Measurements from ENCODE around the gene WDFY4.
A peak's percentile ranks its signal among the peaks of the same experiment; 100 is the strongest.

Gene WDFY4

DNA sequence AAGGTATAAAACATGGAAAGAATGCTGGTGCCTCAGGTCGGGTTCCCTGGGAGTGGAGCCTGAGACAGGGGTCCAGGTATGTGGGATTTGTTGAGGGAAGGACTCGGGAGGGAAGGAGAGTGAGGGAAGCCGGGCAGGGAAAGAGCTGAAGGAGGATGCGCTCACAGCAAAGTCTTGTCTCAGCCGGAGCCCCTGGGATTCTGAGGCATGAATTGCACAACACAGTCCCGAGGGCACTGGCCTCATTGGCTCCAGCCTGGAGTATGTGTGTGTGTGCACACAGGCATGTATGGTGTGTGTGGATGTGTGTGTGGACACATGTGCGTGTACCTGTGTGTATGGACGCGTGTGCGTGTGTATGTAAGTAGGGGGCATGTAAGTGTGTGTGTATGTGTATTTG is 87.4 kb downstream of the WDFY4 start:
- no peak for DNase-seq

DNA sequence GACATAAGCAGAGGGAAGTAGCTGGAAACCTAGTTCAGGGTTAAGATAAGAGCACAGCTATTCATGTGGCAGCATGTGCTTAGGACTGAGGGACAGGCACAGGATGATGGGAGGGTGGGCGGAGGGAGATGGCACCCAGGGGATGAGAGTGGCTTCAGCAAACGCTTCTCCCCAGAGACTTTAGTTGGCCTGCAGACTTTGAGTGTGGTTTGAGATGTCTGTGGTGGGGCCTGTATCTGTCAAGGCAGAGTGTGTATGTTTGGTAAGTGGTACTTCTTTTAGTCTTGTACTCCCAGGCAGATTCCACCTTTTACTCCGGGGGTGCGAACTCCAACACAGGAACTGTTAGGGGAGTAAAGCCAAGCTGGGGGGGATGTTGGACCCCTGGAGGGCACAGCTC is 88.9 kb downstream of the WDFY4 start:
- DNase-seq: no peak

DNA sequence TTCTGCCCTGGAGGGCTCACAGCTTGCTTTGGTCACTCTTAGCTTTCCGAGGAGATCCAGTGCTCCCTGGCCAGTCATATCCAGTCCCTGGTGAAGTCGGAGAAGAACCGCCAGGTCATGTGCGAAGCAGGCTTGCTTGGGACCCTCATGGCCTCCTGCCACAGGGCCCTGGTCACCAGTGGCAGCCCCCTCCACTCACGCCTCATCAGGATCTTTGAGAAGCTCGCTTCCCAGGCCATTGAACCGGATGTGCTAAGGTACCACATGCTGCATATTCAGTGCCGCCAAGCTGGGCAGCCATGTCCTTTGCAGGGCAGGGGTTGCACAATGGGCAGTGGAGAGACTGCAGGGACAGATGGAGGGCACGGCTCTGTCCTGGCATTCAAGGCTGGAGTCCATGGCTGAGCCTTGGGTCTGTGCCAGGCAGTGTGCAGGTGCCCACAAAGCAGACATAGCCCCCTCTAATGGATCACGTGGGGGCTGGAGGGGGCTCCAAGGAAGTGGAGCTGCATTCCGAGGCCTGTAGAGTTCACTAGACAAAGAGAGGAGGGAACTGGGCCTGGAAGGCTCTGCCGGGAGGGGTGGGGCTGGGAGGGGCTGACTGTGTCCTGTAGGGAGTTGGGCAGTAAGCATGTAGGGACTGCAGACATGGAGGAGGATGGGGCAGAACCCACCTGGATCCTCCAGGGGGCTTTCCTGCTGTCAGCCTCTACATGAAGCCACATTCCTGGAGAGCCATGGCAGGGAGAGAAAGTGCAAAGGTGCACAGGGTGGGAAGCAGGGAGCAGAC is 89.9 kb downstream of the WDFY4 start:
- DNase-seq: no peak

DNA sequence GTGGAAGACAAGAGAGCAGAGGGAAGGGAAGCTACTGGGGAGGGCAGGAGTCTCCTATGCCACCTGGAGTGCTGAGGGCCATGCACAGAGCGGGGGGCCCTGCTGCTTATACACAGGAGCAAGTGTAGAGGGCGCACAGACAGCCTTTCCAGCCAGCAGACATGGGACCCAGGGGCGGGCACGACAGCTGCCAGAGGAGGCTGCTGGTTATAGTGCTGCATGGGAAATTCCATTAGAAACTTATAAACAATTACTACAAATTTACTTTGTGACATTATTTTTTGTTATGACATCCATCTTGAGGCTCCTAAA is 90.5 kb downstream of the WDFY4 start:
- no peak for DNase-seq

DNA sequence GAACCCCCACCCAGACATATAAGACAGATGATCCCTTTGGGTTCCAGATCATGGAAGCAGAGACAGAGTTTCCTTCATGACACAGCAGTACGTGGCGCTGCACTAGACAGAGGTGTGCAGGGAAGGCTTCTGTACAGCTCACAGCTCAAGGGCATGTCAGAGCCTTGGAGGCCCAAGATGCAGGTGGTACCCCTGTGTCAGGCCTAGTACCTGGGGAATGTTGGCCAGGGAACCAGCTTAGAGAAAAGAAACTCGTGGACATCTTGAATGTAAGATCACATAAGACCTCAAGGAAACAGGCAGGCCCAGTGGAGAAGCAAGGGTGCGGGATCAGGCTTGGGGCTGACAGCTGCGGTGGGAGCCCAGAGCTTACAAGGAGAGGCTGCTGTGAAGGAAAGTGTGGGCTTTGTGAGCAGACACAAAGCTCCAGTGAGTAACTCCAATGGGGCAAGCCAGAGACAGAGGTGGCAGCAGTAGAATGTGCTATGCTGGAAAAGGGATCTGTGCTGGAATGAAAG is 91.4 kb downstream of the WDFY4 start:
- no peak for DNase-seq

DNA sequence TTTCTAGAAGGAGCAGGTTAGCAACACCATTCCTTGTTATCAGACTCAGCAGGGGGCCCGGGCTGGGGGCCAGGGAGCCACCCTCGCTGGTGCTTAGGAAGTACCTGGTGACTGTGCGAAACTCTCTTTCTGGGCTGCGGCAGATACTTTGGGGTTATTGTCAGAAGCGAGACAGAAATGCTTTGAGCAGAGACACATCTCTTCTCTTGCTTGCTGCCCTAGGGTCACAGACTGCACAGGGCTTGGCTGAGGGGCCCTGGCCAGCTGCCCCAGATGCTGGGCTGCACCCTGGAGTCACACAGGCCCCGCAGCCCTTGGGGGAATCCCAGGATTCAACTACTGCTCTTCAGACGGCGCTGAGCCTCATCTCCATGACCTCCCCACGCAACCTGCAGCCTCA is 91.9 kb downstream of the WDFY4 start:
- DNase-seq: no peak

DNA sequence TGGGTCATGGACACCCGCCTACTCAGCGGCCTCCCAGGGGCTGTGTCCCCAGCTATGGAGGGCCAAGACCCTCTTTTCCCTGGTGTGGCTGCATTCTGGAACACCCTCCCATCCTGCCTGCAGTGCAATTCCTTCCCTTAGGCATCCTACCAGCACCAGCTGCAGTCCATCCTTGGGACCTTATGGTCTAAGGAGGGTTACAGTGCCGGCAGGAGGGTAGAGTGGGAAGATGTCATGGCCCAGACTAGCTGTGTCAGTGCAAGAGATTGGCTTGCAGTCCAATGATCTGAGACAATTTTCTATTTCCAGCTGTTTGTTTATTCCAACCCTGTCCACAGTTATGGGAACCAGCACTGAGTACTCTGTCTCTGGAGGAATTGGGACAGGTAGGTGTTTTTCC is 92.4 kb downstream of the WDFY4 start:
- no peak for DNase-seq

DNA sequence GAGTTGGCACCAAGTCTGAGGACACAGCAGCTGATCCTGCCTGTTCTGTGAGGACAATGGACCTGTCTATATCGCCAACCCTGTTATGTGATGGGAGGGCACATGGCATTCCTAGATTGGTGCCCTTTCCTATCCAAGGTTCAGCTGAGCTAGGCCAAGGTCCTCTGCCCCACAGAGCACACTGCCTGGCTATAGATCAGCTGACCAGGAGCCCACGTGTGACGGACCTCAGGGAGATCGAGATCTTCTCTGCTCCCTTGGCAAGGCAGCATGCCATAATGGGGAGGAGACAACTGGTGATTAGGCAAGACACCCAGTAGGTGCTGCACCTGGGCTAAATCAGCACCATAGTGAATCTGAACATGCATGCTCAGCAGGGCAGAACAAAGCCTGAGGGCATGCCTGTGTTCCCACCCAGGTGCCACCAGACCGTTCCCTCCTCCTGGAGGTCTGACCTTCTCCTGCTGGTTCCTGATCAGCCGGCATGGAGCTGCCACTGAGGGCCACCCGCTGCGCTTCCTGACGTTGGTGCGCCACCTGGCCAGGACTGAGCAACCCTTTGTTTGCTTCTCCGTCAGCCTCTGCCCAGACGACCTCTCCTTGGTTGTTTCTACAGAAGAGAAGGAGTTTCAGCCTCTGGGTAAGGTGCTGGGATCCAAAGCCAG is 93.7 kb downstream of the WDFY4 start:
- DNase-seq: no peak

DNA sequence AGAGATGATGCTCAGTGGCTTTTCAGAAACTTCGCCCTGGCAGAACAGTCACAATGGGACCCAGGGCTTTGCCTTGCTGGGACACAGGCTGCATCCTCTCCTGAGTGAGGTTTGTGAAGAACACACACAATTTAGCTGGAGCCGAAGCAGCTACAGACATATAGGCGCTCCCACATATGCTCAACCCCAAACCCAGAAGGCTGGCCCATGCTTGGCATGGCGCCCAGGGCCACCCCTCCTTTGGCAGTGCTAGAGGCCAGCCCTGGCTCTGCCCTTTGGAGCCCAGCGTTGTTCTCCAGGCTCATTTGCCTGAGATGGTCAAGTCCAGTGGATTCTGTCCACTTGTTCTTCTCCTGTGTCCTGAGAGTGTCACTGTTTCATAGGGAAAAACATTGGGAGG is 94.4 kb downstream of the WDFY4 start:
- DNase-seq: no peak

DNA sequence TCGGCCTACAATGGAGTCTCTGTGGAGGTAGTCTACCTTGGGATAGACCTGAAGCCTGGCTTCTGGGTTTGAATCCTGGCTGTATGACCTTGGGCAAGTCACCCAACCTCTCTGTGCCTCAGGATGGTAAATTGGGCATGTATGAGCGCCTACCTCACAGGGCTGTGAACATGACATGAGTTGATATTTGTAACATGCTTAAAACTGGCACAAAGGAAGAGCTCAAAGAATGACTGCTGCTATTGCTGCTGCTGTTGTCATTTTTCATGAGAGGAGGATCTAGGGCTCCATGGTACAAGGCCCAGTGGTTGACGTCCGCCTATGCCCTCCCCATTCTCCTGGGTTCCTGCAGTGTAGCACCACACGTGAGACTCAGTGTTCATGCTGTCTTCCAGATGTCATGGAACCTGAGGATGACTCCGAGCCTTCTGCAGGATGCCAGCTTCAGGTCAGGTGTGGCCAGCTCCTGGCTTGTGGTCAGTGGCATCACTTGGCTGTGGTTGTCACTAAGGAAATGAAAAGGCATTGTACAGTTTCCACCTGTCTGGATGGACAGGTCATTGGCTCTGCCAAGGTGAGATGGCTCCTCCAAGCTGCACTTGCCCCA is 95.0 kb downstream of the WDFY4 start:
- no peak for DNase-seq

DNA sequence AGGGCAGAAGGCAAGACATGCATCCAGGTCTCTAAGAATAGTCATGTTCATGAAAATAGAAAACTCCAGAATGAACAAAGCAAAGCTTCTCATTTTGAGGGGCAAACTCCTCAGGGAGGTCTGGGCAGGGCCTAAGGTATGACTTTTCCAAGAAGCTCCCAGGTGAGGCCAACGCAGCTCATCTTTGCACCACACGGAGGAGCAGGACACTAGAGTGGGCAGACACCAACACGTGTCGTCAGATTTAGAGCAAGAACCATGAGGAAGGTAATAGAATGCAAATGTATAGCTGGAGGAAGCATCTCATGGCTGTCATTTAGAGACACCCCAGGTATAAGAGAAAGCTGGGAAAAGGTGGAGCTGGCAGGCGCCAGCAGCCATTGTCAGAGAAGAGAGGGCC is 95.7 kb downstream of the WDFY4 start:
- DNase-seq: no peak

DNA sequence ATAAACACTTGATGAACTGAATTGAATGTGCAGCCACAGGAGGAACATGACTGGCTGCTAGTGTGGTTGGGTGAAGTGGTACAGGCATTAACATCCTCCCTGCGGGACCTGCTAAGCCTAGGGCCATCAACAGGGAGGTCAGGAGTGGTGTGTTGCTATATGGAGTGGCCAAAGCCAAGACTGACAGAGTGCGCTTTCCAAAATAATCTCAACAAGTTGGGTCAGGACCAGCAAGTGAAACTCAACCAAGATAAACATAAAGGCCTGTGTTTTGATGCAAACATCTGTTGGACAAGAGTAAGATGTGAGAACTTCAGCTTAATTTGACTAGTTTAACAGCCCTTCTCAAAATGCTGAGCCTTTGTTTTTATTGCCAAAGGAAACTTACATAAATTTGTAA is 97.7 kb downstream of the WDFY4 start:
- DNase-seq: no peak

DNA sequence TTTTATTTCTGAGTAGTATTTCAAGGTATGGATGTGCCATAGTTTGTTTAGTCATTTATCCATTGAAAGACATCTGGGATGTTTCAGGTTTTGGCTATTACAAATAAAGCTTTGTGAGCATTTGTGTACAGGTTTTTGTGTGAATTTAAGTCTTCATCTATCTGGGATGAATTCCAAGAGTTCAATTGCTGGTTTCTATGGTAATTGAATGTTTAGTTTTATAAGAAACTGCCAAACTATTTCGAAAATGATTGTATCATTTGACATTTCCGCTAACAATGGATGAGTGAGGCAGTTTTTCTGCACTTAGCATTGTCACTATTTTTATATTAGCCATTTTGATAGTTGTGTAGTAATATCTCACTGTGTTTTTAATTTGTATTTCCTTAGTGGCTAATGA is 99.4 kb downstream of the WDFY4 start:
- DNase-seq: no peak

DNA sequence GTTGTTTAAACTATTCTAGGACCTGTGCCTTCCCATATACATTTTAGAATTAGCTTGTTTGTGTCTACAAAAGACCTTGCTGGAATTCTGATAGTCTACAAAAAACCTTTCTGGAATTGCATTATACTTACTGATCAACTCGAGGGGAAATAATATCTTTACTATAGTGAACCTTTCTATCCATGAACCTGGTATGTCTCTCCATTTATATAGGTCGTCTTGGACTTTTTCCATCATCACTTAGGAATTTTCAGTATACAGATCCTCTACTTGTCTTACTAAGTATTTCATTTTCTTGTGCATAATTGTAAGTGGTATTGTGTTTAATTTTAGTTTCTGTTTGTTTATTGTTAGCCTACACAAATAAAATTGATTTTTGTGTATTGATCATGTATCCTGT is 101.1 kb downstream of the WDFY4 start:
- DNase-seq: no peak

DNA sequence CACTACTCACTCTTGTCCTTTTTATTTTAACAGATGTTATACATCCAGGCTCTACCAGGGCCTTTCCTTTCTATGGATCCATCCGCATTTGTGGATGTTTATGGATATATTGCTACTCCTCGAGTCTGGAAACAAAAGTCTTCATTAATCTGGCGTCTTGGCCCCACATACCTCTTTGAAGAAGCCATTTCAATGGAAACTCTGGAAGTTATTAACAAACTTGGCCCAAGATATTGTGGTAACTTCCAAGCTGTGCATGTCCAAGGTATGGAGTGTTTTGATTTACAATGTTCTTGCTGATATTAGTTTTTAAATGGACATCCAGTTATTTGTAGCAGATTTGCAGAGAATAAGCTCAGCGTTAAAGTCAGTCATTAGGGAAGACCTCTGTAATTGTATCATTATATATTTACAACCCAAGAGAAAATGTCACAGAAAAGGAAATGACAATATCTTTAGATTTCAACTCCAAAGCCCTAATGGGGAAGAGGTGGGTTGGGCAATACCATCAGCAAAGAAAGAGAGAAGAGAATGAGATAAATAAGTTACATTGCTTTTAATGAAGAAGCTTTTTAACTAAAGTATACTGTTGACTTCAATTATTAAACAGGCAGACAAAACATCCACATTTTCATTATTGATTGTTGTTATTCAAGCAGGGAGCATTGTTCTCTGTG is 102.1 kb downstream of the WDFY4 start:
- peak; percentile 41 for DNase-seq

DNA sequence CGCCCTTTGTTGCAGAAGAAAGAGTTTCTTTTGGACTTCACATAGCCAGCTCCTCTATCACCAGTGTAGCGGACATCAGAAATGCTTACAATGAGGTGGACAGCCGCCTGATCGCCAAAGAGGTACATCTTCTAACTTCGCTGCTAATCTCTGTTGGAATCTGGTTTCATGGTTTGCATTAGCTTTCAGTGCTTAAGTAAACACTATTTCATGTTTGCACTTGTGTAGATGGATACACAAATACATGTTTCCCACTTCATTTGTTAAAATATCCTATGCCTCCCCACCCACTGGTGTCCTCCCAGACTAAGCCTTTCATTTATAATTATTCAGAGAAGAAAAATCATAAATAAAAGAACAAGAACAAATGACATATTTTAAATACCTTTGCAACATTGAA is 103.9 kb downstream of the WDFY4 start:
- no peak for DNase-seq

DNA sequence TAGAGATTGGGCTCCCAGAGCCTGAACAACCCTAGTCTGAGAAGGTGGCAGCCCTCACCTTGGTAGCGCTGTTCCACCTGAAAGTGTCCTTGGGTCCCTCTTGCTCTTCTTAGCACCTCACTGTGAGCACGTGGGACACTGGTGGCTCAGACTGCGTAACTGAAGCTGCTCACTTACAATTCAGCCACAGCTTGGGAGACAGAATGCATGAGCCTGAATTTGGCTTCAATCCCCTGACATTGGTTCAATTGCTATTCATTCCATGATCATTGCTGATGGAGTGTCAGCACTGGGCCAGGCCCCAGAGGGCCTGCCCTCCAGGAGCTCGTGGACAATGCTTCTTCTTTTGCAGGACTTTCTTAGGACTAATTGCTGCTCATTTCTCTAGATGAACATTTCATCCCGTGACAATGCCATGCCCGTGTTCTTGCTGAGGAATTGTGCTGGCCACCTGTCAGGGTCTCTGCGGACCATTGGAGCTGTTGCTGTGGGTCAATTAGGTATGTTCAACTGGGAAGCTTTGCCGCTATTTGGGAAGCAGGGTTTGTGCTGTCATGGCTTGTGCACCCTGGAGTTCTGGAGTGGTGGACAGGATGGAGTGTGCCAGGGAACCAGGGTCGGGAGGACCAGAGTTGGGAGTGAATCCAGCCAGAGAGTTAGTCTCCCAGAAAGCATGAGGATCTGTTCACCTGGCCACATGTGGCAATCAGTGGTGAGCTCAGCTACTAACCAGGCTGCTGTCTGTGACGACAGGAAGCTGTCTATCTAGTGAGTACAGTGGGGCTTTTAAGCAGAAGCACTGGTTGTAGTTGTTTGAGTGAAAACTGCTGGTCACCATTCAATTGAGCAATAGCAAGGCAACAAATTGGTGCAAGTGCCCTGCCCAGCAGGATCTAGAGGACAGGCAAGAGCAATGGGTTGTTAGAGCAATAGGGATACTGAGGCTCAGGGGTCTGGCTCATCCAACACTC is 105.1 kb downstream of the WDFY4 start:
- DNase-seq: no peak

DNA sequence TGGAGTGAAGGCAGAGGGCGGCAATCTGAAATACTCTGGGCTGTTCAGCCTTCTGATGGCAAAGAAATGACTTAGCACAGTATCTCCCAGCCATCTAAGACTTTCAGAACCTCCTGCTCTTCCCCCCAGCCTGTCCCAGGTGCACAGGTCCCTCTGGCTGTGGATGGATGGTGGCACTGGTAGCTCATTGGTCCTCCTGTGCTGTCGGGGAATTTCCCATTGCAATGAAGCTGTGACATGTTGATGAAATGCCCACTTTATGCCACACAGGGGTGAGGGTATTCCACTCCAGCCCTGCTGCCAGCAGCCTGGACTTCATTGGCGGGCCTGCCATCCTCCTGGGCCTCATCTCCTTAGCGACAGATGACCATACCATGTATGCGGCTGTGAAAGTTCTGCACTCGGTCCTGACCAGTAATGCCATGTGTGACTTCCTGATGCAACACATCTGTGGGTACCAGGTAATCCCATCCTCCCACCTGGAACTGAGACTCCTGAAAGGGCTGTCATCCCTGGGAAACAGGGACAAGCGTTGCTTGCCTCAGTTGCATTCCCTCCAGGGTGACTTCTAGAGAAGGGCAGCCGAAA is 105.9 kb downstream of the WDFY4 start:
- DNase-seq: no peak

DNA sequence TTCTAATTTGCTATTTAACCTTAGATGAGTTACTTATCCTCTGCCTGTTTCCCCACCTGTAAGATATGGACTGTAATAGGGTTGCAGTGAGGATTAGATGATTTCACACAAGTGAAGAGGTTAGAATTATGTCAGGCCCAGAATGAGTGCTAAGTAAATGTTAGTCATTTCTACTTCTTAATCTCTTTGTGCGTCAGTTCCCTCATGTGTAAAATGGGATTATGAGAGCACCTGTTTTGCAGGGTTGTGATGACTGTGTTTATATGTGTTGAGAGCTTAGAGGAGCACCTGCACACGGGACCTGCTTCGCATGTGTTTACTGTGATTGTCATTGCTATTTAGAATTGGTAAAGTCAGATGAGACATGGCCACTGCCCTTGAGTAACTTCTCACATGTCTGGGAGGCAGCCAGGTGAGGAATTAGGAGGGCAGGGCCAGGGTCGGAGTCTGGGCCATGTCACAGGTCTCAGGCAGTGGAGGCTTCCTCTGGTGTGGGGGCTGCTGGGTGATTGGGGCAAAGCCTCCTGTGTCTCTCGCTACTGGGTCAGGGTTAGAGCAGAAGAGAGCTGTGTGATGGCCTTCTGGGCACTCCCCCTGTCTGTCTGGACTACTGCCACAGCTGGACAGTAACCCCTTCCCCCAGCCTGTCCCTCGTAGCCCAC is 106.7 kb downstream of the WDFY4 start:
- DNase-seq: no peak

DNA sequence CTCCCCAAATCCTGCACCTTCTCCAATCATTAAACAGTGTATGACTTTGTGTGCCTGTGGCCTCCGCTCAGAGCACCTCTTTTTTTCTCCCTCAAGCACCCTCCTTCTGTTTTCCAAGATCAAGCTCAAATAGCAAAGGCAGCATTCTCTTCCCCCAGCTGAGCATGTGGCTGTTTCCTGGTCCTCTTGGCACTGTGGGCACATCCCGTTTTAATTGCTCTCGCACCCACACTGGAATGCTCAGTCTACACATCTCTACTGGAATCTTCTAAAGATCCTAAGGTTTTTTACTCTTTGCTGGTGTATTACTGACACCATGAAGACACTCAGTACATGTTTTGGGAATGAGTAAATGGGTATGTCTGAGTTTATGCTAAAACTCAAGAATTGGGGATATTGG is 107.4 kb downstream of the WDFY4 start:
- DNase-seq: no peak

DNA sequence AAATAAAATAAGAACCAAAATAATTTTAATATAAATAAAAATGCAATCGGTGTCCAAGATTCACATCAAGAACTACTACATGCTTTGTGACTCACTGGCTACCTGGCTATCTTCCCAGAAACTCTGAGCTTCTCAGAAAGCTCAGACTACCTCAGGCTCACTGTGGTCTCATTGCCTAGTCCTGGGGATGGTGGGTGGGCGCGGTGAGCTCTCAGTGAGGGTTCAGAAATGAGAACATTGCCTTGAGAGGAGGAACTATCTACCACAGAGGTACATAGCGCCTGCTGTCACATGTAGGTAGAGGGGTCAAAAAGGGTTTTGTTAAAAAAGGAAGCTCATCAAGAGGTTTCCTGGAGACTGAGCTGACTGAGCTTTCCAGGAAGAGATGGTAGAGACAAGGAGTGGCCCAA is 108.0 kb downstream of the WDFY4 start:
- no peak for DNase-seq

DNA sequence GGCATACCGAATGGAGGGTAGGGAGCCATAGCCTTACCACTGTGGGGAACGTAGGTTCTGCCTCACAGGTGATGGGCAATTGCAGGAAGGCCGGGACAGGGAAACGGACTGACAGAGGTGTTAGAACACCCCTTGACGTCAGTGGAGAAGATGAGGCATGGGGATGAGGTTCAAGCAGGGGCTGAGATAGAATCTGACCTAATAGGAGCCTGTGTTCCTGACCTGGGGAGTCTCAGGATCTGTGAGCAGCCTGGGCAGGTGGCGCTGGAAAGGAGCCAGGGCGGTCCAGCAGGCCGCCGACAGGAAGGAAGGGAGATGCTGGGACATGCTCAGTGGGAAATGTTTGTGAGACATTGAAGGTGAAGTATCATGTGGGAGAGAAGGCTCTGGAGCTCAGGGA is 109.4 kb downstream of the WDFY4 start:
- no peak for DNase-seq
